Measurements from ENCODE around the gene ALDH7A1. TPM values are rescaled to one million over a fixed set of nuclear protein-coding genes. Genes with fewer than 3 reads are reported as not detected.
A peak's percentile ranks its signal among the peaks of the same experiment; 100 is the strongest.
"Not testable (repeated sequence)": the region's sequence is repeated elsewhere in the genome, so short reads cannot be mapped to it uniquely, and the experiment has no call there.

The ALDH7A1 gene
- total and polyA plus RNA-seq, 5 donors from 2014 or later: 0.35 to 3.2 (median 0.94) TPM; not detected in 1

GRCh38 chr5:126603402-126603991 is 8.5 kb upstream of the ALDH7A1 start:
- H3K27ac ChIP-seq (ENCODE audit: insufficient read depth, low read length, poor library complexity, severe bottlenecking): no peak overlapping the region
- no peak overlapping the region for H3K4me3 ChIP-seq (ENCODE audit: low read depth, low read length)
- ATAC-seq (ENCODE audit: low read depth in 2 of 2) (no peak), DNase-seq (no peak)
- Mint-ChIP-seq H3K27ac (peak overlapping the region in 1 of 3 donors; percentile 57), H3K4me3 (peak overlapping the region; percentile 36 to 97 (median 62)), H3K4me1 (peaks cover 7 to 63% (median 37%) of the 10 kb centered on the region in 4 donors), H3K36me3 (peaks cover 17% of the 10 kb centered on the region), H3K9me3 (no peaks in the 10 kb centered on the region), H3K27me3 (peaks cover 5% of the 10 kb centered on the region)
- H3K9me3 ChIP-seq (ENCODE audit: control insufficient read depth in 2 of 2, low read length in 2 of 2): no peaks in the 10 kb centered on the region
- H3K4me1 ChIP-seq (ENCODE audit: control insufficient read depth, insufficient read depth, low read length, poor library complexity, severe bottlenecking): peaks cover 28% of the 10 kb centered on the region
- H3K36me3 ChIP-seq (ENCODE audit: control insufficient read depth, insufficient read depth, low read length): peaks cover 33% of the 10 kb centered on the region
- no peaks in the 10 kb centered on the region for H3K27me3 ChIP-seq (ENCODE audit: control insufficient read depth, insufficient read depth, low read length)

- H3K27me3 Mint-ChIP-seq: peaks cover 15% of the 10 kb centered on the region
- Histone ChIP-seq H3K4me3 (ENCODE audit: low read depth, low read length) (peak within 1 kb of the TSS; percentile 95), H3K36me3 (ENCODE audit: control insufficient read depth, insufficient read depth, low read length) (peaks cover 22% of the 10 kb centered on the region), H3K9me3 (ENCODE audit: control insufficient read depth in 2 of 2, low read length in 2 of 2) (no peaks in the 10 kb centered on the region), H3K27ac (ENCODE audit: insufficient read depth, low read length, poor library complexity, severe bottlenecking) (peak within 1 kb of the TSS; percentile 71), H3K4me1 (ENCODE audit: control insufficient read depth, insufficient read depth, low read length, poor library complexity, severe bottlenecking) (peaks cover 27% of the 10 kb centered on the region), H3K27me3 (ENCODE audit: control insufficient read depth, insufficient read depth, low read length) (peaks cover 2% of the 10 kb centered on the region)
- peaks cover 0 to 2% (median 0%) of the 10 kb centered on the region in 7 donors for H3K9me3 Mint-ChIP-seq
- H3K4me3 Mint-ChIP-seq: peak within 1 kb of the TSS; percentile 93 to 99 (median 97)
- H3K4me1 Mint-ChIP-seq: peaks cover 4 to 41% (median 29%) of the 10 kb centered on the region in 4 donors
- peak within 1 kb of the TSS; percentile 80 to 96 (median 90) for H3K27ac Mint-ChIP-seq
- DNase-seq (peak; percentile 51 to 85 (median 66)), ATAC-seq (ENCODE audit: low read depth in 2 of 2) (peak; percentile 90 to 91)
- peaks cover 9% of the 10 kb centered on the region for H3K36me3 Mint-ChIP-seq
Measured at GRCh38 chr5:126600631-126601511, 5.9 kb upstream of the ALDH7A1 start, which contains the start of gene PHAX. PHAX (plus strand) TSS chr5:126600947; CDS start chr5:126600963, 16 bp downstream.

- not testable (repeated sequence) for H3K27ac ChIP-seq (ENCODE audit: insufficient read depth, low read length, poor library complexity, severe bottlenecking); H3K36me3 Mint-ChIP-seq; DNase-seq; H3K27me3 ChIP-seq (ENCODE audit: control insufficient read depth, insufficient read depth, low read length); ATAC-seq (ENCODE audit: low read depth in 2 of 2); H3K9me3 Mint-ChIP-seq; H3K9me3 ChIP-seq (ENCODE audit: control insufficient read depth in 2 of 2, low read length in 2 of 2)
- H3K4me3 Mint-ChIP-seq: peak overlapping the region; percentile 93 to 99 (median 97)
- peaks cover 0 to 37% (median 22%) of the 10 kb centered on the region in 4 donors for H3K4me1 Mint-ChIP-seq
- H3K27ac Mint-ChIP-seq: peak overlapping the region in 2 of 3 donors; percentile 90 to 94
- H3K4me1 ChIP-seq (ENCODE audit: control insufficient read depth, insufficient read depth, low read length, poor library complexity, severe bottlenecking): peaks cover 23% of the 10 kb centered on the region
- H3K4me3 ChIP-seq (ENCODE audit: low read depth, low read length): peak overlapping the region; percentile 57
- peaks cover 18% of the 10 kb centered on the region for H3K36me3 ChIP-seq (ENCODE audit: control insufficient read depth, insufficient read depth, low read length)
- peaks cover 22% of the 10 kb centered on the region for H3K27me3 Mint-ChIP-seq
Measured at GRCh38 chr5:126599971-126600630, 5.1 kb upstream of the ALDH7A1 start.

GRCh38 chr5:126599499-126599898 is 4.5 kb upstream of the ALDH7A1 start:
- H3K4me1 ChIP-seq (ENCODE audit: control insufficient read depth, insufficient read depth, low read length, poor library complexity, severe bottlenecking): peaks cover 28% of the 10 kb centered on the region
- H3K27ac ChIP-seq (ENCODE audit: insufficient read depth, low read length, poor library complexity, severe bottlenecking): no peak overlapping the region
- Mint-ChIP-seq H3K27ac (no peak overlapping the region), H3K9me3 (peaks cover 0 to 2% (median 0%) of the 10 kb centered on the region in 7 donors), H3K27me3 (peaks cover 28% of the 10 kb centered on the region), H3K4me3 (peak overlapping the region; percentile 83 to 97 (median 95)), H3K36me3 (peaks cover 6% of the 10 kb centered on the region), H3K4me1 (peaks cover 0 to 40% (median 20%) of the 10 kb centered on the region in 4 donors)
- no peak overlapping the region for H3K4me3 ChIP-seq (ENCODE audit: low read depth, low read length)
- ATAC-seq (ENCODE audit: low read depth in 2 of 2) (no peak), DNase-seq (no peak)
- no peaks in the 10 kb centered on the region for H3K9me3 ChIP-seq (ENCODE audit: control insufficient read depth in 2 of 2, low read length in 2 of 2)
- peaks cover 13% of the 10 kb centered on the region for H3K36me3 ChIP-seq (ENCODE audit: control insufficient read depth, insufficient read depth, low read length)
- peaks cover 2% of the 10 kb centered on the region for H3K27me3 ChIP-seq (ENCODE audit: control insufficient read depth, insufficient read depth, low read length)

GRCh38 chr5:126597156-126597555 is 2.1 kb upstream of the ALDH7A1 start:
- H3K9me3 Mint-ChIP-seq: peaks cover 0 to 2% (median 0%) of the 10 kb centered on the region in 7 donors
- Histone ChIP-seq H3K27ac (ENCODE audit: insufficient read depth, low read length, poor library complexity, severe bottlenecking) (no peak overlapping the region), H3K4me1 (ENCODE audit: control insufficient read depth, insufficient read depth, low read length, poor library complexity, severe bottlenecking) (peaks cover 19% of the 10 kb centered on the region), H3K27me3 (ENCODE audit: control insufficient read depth, insufficient read depth, low read length) (peaks cover 13% of the 10 kb centered on the region), H3K9me3 (ENCODE audit: control insufficient read depth in 2 of 2, low read length in 2 of 2) (no peaks in the 10 kb centered on the region), H3K36me3 (ENCODE audit: control insufficient read depth, insufficient read depth, low read length) (no peaks in the 10 kb centered on the region), H3K4me3 (ENCODE audit: low read depth, low read length) (no peak overlapping the region)
- DNase-seq (no peak), ATAC-seq (ENCODE audit: low read depth in 2 of 2) (no peak)
- H3K4me3 Mint-ChIP-seq: peak overlapping the region in 3 of 4 donors; percentile 37 to 74 (median 43)
- no peaks in the 10 kb centered on the region for H3K36me3 Mint-ChIP-seq
- peak overlapping the region in 1 of 3 donors; percentile 20 for H3K27ac Mint-ChIP-seq
- H3K4me1 Mint-ChIP-seq: peaks cover 7 to 33% (median 13%) of the 10 kb centered on the region in 4 donors
- peaks cover 49% of the 10 kb centered on the region for H3K27me3 Mint-ChIP-seq

GRCh38 chr5:126595486-126596083 is 566 bp upstream of the ALDH7A1 start:
- Histone ChIP-seq H3K4me1 (ENCODE audit: control insufficient read depth, insufficient read depth, low read length, poor library complexity, severe bottlenecking) (peaks cover 12% of the 10 kb centered on the region), H3K27me3 (ENCODE audit: control insufficient read depth, insufficient read depth, low read length) (peaks cover 13% of the 10 kb centered on the region), H3K36me3 (ENCODE audit: control insufficient read depth, insufficient read depth, low read length) (no peaks in the 10 kb centered on the region), H3K27ac (ENCODE audit: insufficient read depth, low read length, poor library complexity, severe bottlenecking) (no peak overlapping the region), H3K9me3 (ENCODE audit: control insufficient read depth in 2 of 2, low read length in 2 of 2) (no peaks in the 10 kb centered on the region), H3K4me3 (ENCODE audit: low read depth, low read length) (peak overlapping the region; percentile 26)
- no peak overlapping the region for H3K27ac Mint-ChIP-seq
- H3K4me1 Mint-ChIP-seq: peaks cover 5 to 23% (median 12%) of the 10 kb centered on the region in 4 donors
- H3K4me3 Mint-ChIP-seq: peak overlapping the region; percentile 55 to 90 (median 76)
- H3K27me3 Mint-ChIP-seq: peaks cover 57% of the 10 kb centered on the region
- H3K9me3 Mint-ChIP-seq: peaks cover 0 to 2% (median 0%) of the 10 kb centered on the region in 7 donors
- H3K36me3 Mint-ChIP-seq: no peaks in the 10 kb centered on the region
- ATAC-seq (ENCODE audit: low read depth in 2 of 2): no peak
- no peak for DNase-seq

- DNase-seq: no peak
- Mint-ChIP-seq H3K9me3 (peaks cover 0 to 3% (median 0%) of the 10 kb centered on the region in 7 donors), H3K4me1 (peaks cover 3 to 17% (median 6%) of the 10 kb centered on the region in 4 donors), H3K36me3 (no peaks in the 10 kb centered on the region), H3K27ac (no peak overlapping the region), H3K27me3 (peaks cover 55% of the 10 kb centered on the region), H3K4me3 (no peak overlapping the region)
- Histone ChIP-seq H3K36me3 (ENCODE audit: control insufficient read depth, insufficient read depth, low read length) (no peaks in the 10 kb centered on the region), H3K4me3 (ENCODE audit: low read depth, low read length) (no peak overlapping the region), H3K27ac (ENCODE audit: insufficient read depth, low read length, poor library complexity, severe bottlenecking) (no peak overlapping the region), H3K27me3 (ENCODE audit: control insufficient read depth, insufficient read depth, low read length) (peaks cover 12% of the 10 kb centered on the region), H3K4me1 (ENCODE audit: control insufficient read depth, insufficient read depth, low read length, poor library complexity, severe bottlenecking) (peaks cover 12% of the 10 kb centered on the region), H3K9me3 (ENCODE audit: control insufficient read depth in 2 of 2, low read length in 2 of 2) (no peaks in the 10 kb centered on the region)
- no peak for ATAC-seq (ENCODE audit: low read depth in 2 of 2)
Measured at GRCh38 chr5:126591549-126591948, 3.5 kb downstream of the ALDH7A1 start.

All from CD4-positive, CD25-positive, alpha-beta regulatory T cell (primary cell).